Neural progenitor cell (in vitro differentiated cells): ENCODE measurements around the gene RSBN1L. TPM values are rescaled to one million over a fixed set of nuclear protein-coding genes. Genes with fewer than 3 reads are reported as not detected.
A peak's percentile ranks its signal among the peaks of the same experiment; 100 is the strongest.

Experiments
- DNase-seq: peaks from one replicate; pipeline ENCODE4 v3.0.0-alpha.2; 2016; ENCODE audit warnings: low spot score
- H2AFZ ChIP-seq: fragments of 200-600 bp; sonication (generic); replicated peaks from 2 replicates; pipeline ENCODE4 v1.6.1; 2016; ENCODE audit warnings: antibody characterized with exemption
- H3F3A ChIP-seq: fragments of 200-600 bp; sonication (generic); 2 replicates; pipeline ENCODE4 v1.6.1; 2016; ENCODE audit warnings: antibody characterized with exemption, low read depth
- H3K27ac ChIP-seq: fragments of 200-600 bp; sonication (generic); 2 replicates; pipeline ENCODE4 v1.5.1; 2016; ENCODE audit warnings: mild to moderate bottlenecking
- H3K27me3 ChIP-seq: fragments of 200-600 bp; sonication (generic); 2 replicates; pipeline ENCODE4 v1.6.1; 2016; ENCODE audit warnings: mild to moderate bottlenecking, moderate library complexity
- H3K36me3 ChIP-seq: fragments of 200-600 bp; sonication (generic); 2 replicates; pipeline ENCODE4 v1.5.1; 2016
- H3K4me1 ChIP-seq: fragments of 200-600 bp; sonication (generic); 2 replicates; pipeline ENCODE4 v1.6.1; 2016; ENCODE audit warnings: mixed run types
- H3K4me2 ChIP-seq: fragments of 200-600 bp; sonication (generic); 2 replicates; pipeline ENCODE4 v1.6.1; 2016
- H3K4me3 ChIP-seq: fragments of 200-600 bp; sonication (generic); 2 replicates; pipeline ENCODE4 v1.5.1; 2016
- H3K79me2 ChIP-seq: fragments of 200-600 bp; sonication (generic); 2 replicates; pipeline ENCODE4 v1.6.1; 2016; ENCODE audit warnings: low read depth
- H3K9ac ChIP-seq: fragments of 200-600 bp; sonication (generic); 2 replicates; pipeline ENCODE4 v1.6.1; 2016
- H3K9me3 ChIP-seq: fragments of 200-600 bp; sonication (generic); 2 replicates; pipeline ENCODE4 v1.5.1; 2016; ENCODE audit warnings: low read depth
- H4K20me1 ChIP-seq: fragments of 200-600 bp; sonication (generic); 2 replicates; pipeline ENCODE4 v1.6.1; 2016; ENCODE audit warnings: low read depth
- H3K27ac Mint-ChIP-seq: 3 replicates; pipeline ENCODE4 v1.8.0; 2021; ENCODE audit warnings: mixed read lengths
- H3K27me3 Mint-ChIP-seq: 2 replicates; pipeline ENCODE4 v1.8.0; 2022; ENCODE audit warnings: low read depth, mild to moderate bottlenecking, inconsistent platforms, moderate library complexity, mixed read lengths; ENCODE audit not compliant: insufficient read depth
- H3K36me3 Mint-ChIP-seq: 3 replicates; pipeline ENCODE4 v1.8.0; 2021; ENCODE audit warnings: mixed read lengths
- H3K4me1 Mint-ChIP-seq: 3 replicates; pipeline ENCODE4 v1.8.0; 2021; ENCODE audit warnings: mixed read lengths
- H3K4me3 Mint-ChIP-seq: 3 replicates; pipeline ENCODE4 v1.8.0; 2021; ENCODE audit warnings: mild to moderate bottlenecking, moderate library complexity, mixed read lengths
- H3K9me3 Mint-ChIP-seq: 3 replicates; pipeline ENCODE4 v1.8.0; 2020; ENCODE audit warnings: mixed read lengths
- EZH2 ChIP-seq: fragments of 200-600 bp; sonication (generic); IDR thresholded peaks from 2 replicates; pipeline ENCODE4 v1.6.1; 2017; ENCODE audit warnings: antibody characterized with exemption, mild to moderate bottlenecking, moderate library complexity
- EZH2phosphoT487 ChIP-seq: fragments of 200-600 bp; sonication (generic); IDR thresholded peaks from 2 replicates; pipeline ENCODE4 v1.6.1; 2017; ENCODE audit warnings: antibody characterized with exemption
- total RNA-seq: library from RNA; depleted of rRNA; stranded (reverse); fragments of >200 nt; gene quantifications from 2 replicates; pipeline ENCODE4 v1.2.3, GENCODE V29; 2015; ENCODE audit warnings: low replicate concordance
- TF ChIP-seq, protein P1 (sequence below): fragments of 200-600 bp; sonication (generic); IDR thresholded peaks from 2 replicates; pipeline ENCODE4 v1.5.1; 2017; ENCODE audit warnings: antibody characterized with exemption, mild to moderate bottlenecking

The RSBN1L gene
- total RNA-seq, 1 donor from 2014 or later = 25.0 TPM

DNA sequence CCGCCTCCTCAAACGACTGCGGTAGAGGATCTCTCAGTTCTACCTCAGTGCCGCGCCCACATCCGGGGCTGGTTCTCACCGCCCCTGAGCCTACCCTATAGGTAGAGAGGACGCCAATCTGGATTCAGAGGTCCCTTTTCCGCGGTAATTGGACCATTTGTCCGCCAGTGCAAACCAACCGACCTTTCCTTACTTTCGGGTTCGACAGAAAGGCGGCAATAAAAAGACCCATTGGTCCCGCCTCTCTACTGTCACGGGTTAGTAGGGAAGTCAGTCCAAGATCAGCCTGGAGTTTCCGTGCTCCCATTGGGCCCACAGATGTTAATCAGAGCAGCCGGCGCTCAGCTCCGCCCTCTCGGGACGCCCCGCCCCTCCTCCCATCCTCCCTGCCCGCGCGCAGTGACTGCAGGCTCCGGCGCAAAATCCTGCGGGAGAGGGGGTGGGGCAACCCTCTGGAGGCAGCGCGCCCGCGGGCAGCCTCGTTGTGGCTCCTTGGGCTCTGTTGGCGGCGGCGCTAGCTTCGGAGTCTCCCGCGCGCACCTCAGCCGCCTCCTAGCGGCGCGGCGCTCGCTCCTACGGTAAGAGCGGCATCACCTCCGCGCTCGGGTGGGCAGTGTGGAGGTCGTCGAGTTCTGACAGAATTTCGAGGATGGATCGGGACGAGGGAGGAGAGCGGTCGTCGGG is 102.3 kb downstream of the RSBN1L start, which contains the start of the genes PHTF2 and TMEM60:
Gene PHTF2, plus strand, starts transcription at position 380 of the 684 bp plus-strand sequence.
Gene TMEM60, minus strand, starts transcription at position 41 of the 684 bp plus-strand sequence. CDS start 4,061 bp downstream, outside the sequence.
- Histone ChIP-seq H3F3A (peaks cover 19% of the 10 kb centered on the region), H3K27ac (peak within 1 kb of the TSS; percentile 70), H3K4me2 (peak within 1 kb of the TSS; percentile 99), H3K27me3 (no peaks in the 10 kb centered on the region), H3K9me3 (no peaks in the 10 kb centered on the region), H3K4me3 (peak within 1 kb of the TSS; percentile 85), H3K4me1 (peaks cover 13% of the 10 kb centered on the region), H3K79me2 (peaks cover 88% of the 10 kb centered on the region), H4K20me1 (peaks cover 6% of the 10 kb centered on the region), H3K36me3 (no peaks in the 10 kb centered on the region), H2AFZ (peak within 1 kb of the TSS; percentile 81), H3K9ac (peak within 1 kb of the TSS; percentile 74)
- Mint-ChIP-seq H3K9me3 (peaks cover 2% of the 10 kb centered on the region), H3K36me3 (peaks cover 17% of the 10 kb centered on the region), H3K27me3 (no peaks in the 10 kb centered on the region), H3K27ac (peak within 1 kb of the TSS; percentile 97), H3K4me3 (peak within 1 kb of the TSS; percentile 98), H3K4me1 (peaks cover 26% of the 10 kb centered on the region)
- DNase-seq = peak; percentile 99
- TF ChIP-seq EZH2 = no peak
- TF ChIP-seq, protein P1, sequence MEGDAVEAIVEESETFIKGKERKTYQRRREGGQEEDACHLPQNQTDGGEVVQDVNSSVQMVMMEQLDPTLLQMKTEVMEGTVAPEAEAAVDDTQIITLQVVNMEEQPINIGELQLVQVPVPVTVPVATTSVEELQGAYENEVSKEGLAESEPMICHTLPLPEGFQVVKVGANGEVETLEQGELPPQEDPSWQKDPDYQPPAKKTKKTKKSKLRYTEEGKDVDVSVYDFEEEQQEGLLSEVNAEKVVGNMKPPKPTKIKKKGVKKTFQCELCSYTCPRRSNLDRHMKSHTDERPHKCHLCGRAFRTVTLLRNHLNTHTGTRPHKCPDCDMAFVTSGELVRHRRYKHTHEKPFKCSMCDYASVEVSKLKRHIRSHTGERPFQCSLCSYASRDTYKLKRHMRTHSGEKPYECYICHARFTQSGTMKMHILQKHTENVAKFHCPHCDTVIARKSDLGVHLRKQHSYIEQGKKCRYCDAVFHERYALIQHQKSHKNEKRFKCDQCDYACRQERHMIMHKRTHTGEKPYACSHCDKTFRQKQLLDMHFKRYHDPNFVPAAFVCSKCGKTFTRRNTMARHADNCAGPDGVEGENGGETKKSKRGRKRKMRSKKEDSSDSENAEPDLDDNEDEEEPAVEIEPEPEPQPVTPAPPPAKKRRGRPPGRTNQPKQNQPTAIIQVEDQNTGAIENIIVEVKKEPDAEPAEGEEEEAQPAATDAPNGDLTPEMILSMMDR = peak; percentile 62
- TF ChIP-seq EZH2phosphoT487 = no peak

- Mint-ChIP-seq H3K4me3 (peak overlapping the region; percentile 98), H3K27ac (peak overlapping the region; percentile 97), H3K9me3 (peaks cover 5% of the 10 kb centered on the region), H3K36me3 (peaks cover 13% of the 10 kb centered on the region), H3K4me1 (peaks cover 26% of the 10 kb centered on the region), H3K27me3 (no peaks in the 10 kb centered on the region)
- peak; percentile 77 for DNase-seq
- no peaks in the 10 kb centered on the region for H3K9me3 ChIP-seq
- H3K79me2 ChIP-seq = peaks cover 84% of the 10 kb centered on the region
- H3K4me2 ChIP-seq = peak overlapping the region; percentile 84
- H3K4me1 ChIP-seq = peaks cover 13% of the 10 kb centered on the region
- peak overlapping the region; percentile 70 for H3K27ac ChIP-seq
- H3K9ac ChIP-seq = peak overlapping the region; percentile 61
- peaks cover 6% of the 10 kb centered on the region for H4K20me1 ChIP-seq
- no peaks in the 10 kb centered on the region for H3K27me3 ChIP-seq
- peak overlapping the region; percentile 81 for H2AFZ ChIP-seq
- peaks cover 19% of the 10 kb centered on the region for H3F3A ChIP-seq
- H3K36me3 ChIP-seq = no peaks in the 10 kb centered on the region
- H3K4me3 ChIP-seq = peak overlapping the region; percentile 85
- TF ChIP-seq, protein P1 = no peak
- no peak for TF ChIP-seq EZH2phosphoT487
These were observed 103.1 kb downstream of the RSBN1L start for GRCh38 chr7:77799078-77799964.

DNA sequence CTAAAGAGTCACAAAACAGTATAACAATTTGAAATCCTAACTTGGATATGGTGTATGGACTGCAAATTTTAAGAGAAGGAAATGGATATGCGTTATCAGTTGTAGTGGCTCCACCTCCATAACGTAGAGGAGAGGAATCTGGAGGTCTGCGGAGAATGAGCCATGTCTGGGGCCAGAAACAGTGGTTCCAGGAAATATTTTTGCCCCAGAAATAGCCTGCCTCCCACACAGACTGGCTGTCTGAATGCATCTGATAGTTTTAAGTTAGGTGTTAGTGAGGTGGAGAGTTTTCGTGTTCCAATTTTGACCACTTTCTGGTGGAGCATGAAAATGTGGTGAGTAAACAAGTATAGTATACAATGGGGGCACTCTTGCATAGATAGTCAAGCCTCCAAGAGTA is 103.9 kb downstream of the RSBN1L start:
- Mint-ChIP-seq H3K27ac (peak overlapping the region; percentile 33), H3K27me3 (no peaks in the 10 kb centered on the region), H3K4me1 (peaks cover 26% of the 10 kb centered on the region), H3K9me3 (peaks cover 11% of the 10 kb centered on the region), H3K4me3 (peak overlapping the region; percentile 98), H3K36me3 (peaks cover 10% of the 10 kb centered on the region)
- H4K20me1 ChIP-seq = peaks cover 6% of the 10 kb centered on the region
- H3K9me3 ChIP-seq = peaks cover under 1% of the 10 kb centered on the region
- peak overlapping the region; percentile 85 for H3K4me3 ChIP-seq
- TF ChIP-seq EZH2phosphoT487 = no peak
- TF ChIP-seq, protein P1 = no peak
- no peak for TF ChIP-seq EZH2
- peak overlapping the region; percentile 84 for H3K4me2 ChIP-seq
- no peak overlapping the region for H3K9ac ChIP-seq
- peaks cover 13% of the 10 kb centered on the region for H3K4me1 ChIP-seq
- peaks cover 84% of the 10 kb centered on the region for H3K79me2 ChIP-seq
- no peaks in the 10 kb centered on the region for H3K36me3 ChIP-seq
- DNase-seq = no peak
- H3K27ac ChIP-seq = no peak overlapping the region
- no peak overlapping the region for H2AFZ ChIP-seq
- no peaks in the 10 kb centered on the region for H3K27me3 ChIP-seq
- peaks cover 19% of the 10 kb centered on the region for H3F3A ChIP-seq
